Measurements from ENCODE around the gene WDR91. TPM values are rescaled to one million over a fixed set of nuclear protein-coding genes. Genes with fewer than 3 reads are reported as not detected.

WDR91 gene
- total RNA-seq, 1 donor from 2014 or later: 23.1 TPM

- Mint-ChIP-seq H3K9me3 (ENCODE audit: low read depth) (peaks cover 13% of the 10 kb centered on the region), H3K27me3 (no peaks in the 10 kb centered on the region), H3K36me3 (ENCODE audit: insufficient read depth) (peaks cover 42% of the 10 kb centered on the region), H3K4me3 (ENCODE audit: low read depth) (no peak overlapping the region), H3K27ac (no peak overlapping the region), H3K4me1 (ENCODE audit: low read depth) (no peaks in the 10 kb centered on the region)
- TF ChIP-seq, protein P1, sequence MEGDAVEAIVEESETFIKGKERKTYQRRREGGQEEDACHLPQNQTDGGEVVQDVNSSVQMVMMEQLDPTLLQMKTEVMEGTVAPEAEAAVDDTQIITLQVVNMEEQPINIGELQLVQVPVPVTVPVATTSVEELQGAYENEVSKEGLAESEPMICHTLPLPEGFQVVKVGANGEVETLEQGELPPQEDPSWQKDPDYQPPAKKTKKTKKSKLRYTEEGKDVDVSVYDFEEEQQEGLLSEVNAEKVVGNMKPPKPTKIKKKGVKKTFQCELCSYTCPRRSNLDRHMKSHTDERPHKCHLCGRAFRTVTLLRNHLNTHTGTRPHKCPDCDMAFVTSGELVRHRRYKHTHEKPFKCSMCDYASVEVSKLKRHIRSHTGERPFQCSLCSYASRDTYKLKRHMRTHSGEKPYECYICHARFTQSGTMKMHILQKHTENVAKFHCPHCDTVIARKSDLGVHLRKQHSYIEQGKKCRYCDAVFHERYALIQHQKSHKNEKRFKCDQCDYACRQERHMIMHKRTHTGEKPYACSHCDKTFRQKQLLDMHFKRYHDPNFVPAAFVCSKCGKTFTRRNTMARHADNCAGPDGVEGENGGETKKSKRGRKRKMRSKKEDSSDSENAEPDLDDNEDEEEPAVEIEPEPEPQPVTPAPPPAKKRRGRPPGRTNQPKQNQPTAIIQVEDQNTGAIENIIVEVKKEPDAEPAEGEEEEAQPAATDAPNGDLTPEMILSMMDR (IDR thresholded peaks at IDR 0.05; ENCODE audit: unreplicated experiment): no peak
- DNase-seq (ENCODE audit: low spot score, unreplicated experiment): no peak
Measured at GRCh38 chr7:135186841-135187253, 24.5 kb downstream of the WDR91 start.

DNA sequence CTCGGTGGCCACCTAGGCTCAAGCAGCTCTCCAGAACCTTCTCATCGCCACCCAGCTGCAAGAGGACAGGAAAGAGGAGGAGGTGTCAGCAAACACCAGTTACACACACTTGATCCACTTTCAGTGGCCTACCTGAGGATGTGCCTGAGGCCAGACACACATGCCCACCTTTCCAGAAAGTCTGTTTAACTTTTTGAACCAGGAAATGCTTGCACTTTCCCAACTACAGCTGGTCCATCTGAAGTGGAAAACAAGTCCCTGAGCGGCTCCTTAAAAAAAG lies 25.1 kb downstream of the WDR91 start:
- H3K4me1 Mint-ChIP-seq (ENCODE audit: low read depth): no peaks in the 10 kb centered on the region
- DNase-seq (ENCODE audit: low spot score, unreplicated experiment): no peak
- H3K9me3 Mint-ChIP-seq (ENCODE audit: low read depth): peaks cover 19% of the 10 kb centered on the region
- H3K36me3 Mint-ChIP-seq (ENCODE audit: insufficient read depth): peaks cover 45% of the 10 kb centered on the region
- H3K27ac Mint-ChIP-seq: no peak overlapping the region
- H3K4me3 Mint-ChIP-seq (ENCODE audit: low read depth): no peak overlapping the region
- TF ChIP-seq, protein P1 (IDR thresholded peaks at IDR 0.05; ENCODE audit: unreplicated experiment): no peak
- no peaks in the 10 kb centered on the region for H3K27me3 Mint-ChIP-seq

DNA sequence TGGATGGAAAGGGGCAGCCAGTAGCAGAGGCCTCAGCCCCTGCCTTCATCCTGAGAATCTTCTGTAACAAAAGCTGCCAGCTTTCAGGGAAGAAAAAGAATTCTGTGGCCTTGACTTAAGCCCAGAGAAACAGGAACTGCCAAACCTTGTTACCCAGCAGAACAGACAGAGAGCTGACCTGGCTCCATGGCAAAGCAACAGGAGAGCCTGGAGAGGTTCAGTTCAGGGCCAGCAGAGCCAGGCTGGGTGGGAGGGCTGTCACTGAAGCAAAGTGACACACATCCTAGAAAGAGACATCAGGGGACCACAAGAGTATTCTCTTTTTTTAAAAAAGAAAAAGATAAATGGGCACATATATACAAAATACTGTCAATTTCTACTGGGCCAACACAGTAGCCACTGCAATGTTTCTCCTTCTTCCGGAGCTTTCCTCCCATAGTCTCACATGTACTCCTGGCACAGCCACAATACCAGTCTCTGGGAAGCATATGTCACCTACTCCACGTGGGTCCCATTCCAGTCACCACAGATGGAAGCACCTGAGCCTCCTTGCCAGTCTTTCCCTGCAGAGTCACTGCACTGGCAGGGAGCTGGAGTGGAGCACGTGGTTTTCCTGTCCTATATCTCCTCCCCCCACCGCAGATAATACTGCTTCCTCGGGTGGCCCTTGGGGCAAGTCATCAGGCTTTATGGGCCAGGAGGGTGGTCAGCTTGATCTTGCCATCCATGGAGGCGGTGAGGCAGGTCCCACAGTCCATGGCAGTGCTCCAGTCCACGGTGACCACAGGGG lies 25.7 kb downstream of the WDR91 start:
- TF ChIP-seq, protein P1 (IDR thresholded peaks at IDR 0.05; ENCODE audit: unreplicated experiment): no peak
- no peak for DNase-seq (ENCODE audit: low spot score, unreplicated experiment)
- H3K4me3 Mint-ChIP-seq (ENCODE audit: low read depth): no peak overlapping the region
- H3K36me3 Mint-ChIP-seq (ENCODE audit: insufficient read depth): peaks cover 46% of the 10 kb centered on the region
- H3K4me1 Mint-ChIP-seq (ENCODE audit: low read depth): no peaks in the 10 kb centered on the region
- no peak overlapping the region for H3K27ac Mint-ChIP-seq
- H3K27me3 Mint-ChIP-seq: no peaks in the 10 kb centered on the region
- peaks cover 22% of the 10 kb centered on the region for H3K9me3 Mint-ChIP-seq (ENCODE audit: low read depth)

GRCh38 chr7:135184254-135184841 lies 27.0 kb downstream of the WDR91 start:
- no peak overlapping the region for H3K27ac Mint-ChIP-seq
- no peak overlapping the region for H3K4me3 Mint-ChIP-seq (ENCODE audit: low read depth)
- H3K27me3 Mint-ChIP-seq: no peaks in the 10 kb centered on the region

GRCh38 chr7:135183478-135183877 lies 27.8 kb downstream of the WDR91 start:
- Mint-ChIP-seq H3K27me3 (no peaks in the 10 kb centered on the region), H3K4me1 (ENCODE audit: low read depth) (peaks cover 4% of the 10 kb centered on the region), H3K27ac (no peak overlapping the region), H3K9me3 (ENCODE audit: low read depth) (peaks cover 32% of the 10 kb centered on the region), H3K36me3 (ENCODE audit: insufficient read depth) (peaks cover 51% of the 10 kb centered on the region), H3K4me3 (ENCODE audit: low read depth) (no peak overlapping the region)
- no peak for DNase-seq (ENCODE audit: low spot score, unreplicated experiment)
- TF ChIP-seq, protein P1 (IDR thresholded peaks at IDR 0.05; ENCODE audit: unreplicated experiment): no peak

More at GRCh38 chr7:135184254-135184841, 27.0 kb downstream of the WDR91 start:
- H3K4me1 Mint-ChIP-seq (ENCODE audit: low read depth): peaks cover 2% of the 10 kb centered on the region
- H3K9me3 Mint-ChIP-seq (ENCODE audit: low read depth): peaks cover 27% of the 10 kb centered on the region
- H3K36me3 Mint-ChIP-seq (ENCODE audit: insufficient read depth): peaks cover 46% of the 10 kb centered on the region
- DNase-seq (ENCODE audit: low spot score, unreplicated experiment): no peak
- TF ChIP-seq, protein P1 (IDR thresholded peaks at IDR 0.05; ENCODE audit: unreplicated experiment): no peak
